PC-3 (cell line): Measurements from ENCODE around the gene LIMK1.

Experiments used
- EZH2 ChIP-seq: fragments of 300-600 bp; sonication (generic); IDR thresholded peaks from one replicate; pipeline ENCODE4 v1.6.1; 2017; ENCODE audit warnings: antibody characterized with exemption, mild to moderate bottlenecking, low read length; ENCODE audit not compliant: unreplicated experiment
- EZH2phosphoT487 ChIP-seq: fragments of 300-600 bp; sonication (generic); IDR thresholded peaks from 2 replicates; pipeline ENCODE4 v1.6.1; 2018; ENCODE audit warnings: mild to moderate bottlenecking, antibody characterized with exemption, low read length, borderline replicate concordance
- TF ChIP-seq, protein P1 (sequence below): fragments of 300-600 bp; sonication (generic); conservative IDR thresholded peaks from 2 replicates; pipeline ENCODE4 v1.5.1; 2017; ENCODE audit warnings: antibody characterized with exemption, low read depth, mild to moderate bottlenecking, low read length

DNA sequence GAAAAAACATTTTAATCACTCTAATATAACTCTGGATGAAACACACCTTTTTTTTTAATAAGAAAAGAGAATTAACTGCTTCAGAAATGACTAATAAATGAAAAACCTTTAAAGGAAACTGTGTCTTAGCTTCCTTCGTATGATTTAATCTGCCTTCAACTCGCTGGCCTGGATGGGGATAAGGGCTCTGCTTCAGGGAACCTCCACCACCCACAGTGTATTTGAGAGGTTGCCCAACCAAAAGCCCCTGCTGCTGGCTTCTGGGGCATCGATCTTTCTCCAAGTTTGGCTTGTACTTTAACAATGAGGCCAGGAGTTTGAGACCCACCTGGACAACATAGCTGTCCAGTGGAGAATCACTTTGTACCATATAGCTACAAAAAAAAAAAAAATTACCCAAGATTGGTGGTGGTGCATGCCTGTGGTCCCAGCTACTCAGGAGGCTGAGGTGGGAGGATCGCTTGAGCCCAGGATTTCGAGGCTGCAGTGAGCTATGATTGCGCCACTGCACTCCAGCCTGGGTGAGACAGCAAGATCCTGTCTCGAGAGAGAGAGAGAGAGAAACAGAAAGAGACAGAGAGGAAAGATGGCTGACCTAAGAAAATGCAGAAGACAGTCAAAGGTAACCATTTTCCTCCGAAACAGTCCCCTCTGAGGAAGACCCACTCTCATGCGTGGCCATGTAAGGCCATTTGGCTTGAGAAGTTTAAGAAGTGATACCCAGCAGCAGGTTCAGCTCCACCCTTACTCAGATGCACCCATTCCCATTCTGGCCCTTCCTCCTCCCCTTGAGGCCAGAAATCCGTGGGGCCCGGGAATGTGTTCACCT, 13.6 kb upstream of the LIMK1 start:
- TF ChIP-seq, protein P1, sequence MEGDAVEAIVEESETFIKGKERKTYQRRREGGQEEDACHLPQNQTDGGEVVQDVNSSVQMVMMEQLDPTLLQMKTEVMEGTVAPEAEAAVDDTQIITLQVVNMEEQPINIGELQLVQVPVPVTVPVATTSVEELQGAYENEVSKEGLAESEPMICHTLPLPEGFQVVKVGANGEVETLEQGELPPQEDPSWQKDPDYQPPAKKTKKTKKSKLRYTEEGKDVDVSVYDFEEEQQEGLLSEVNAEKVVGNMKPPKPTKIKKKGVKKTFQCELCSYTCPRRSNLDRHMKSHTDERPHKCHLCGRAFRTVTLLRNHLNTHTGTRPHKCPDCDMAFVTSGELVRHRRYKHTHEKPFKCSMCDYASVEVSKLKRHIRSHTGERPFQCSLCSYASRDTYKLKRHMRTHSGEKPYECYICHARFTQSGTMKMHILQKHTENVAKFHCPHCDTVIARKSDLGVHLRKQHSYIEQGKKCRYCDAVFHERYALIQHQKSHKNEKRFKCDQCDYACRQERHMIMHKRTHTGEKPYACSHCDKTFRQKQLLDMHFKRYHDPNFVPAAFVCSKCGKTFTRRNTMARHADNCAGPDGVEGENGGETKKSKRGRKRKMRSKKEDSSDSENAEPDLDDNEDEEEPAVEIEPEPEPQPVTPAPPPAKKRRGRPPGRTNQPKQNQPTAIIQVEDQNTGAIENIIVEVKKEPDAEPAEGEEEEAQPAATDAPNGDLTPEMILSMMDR = no peak
- TF ChIP-seq EZH2 (no peak), EZH2phosphoT487 (no peak)
